CD4-positive, alpha-beta T cell (primary cell): Measurements from ENCODE around the gene PROX2. TPM values are rescaled to one million over a fixed set of nuclear protein-coding genes. Genes with fewer than 3 reads are reported as not detected.

ENCODE experiments used
- ATAC-seq: fragments of 200-7000 bp; cut with Tn5 transposase; one replicate; pipeline ENCODE4 v1.10.0; 2022; ENCODE audit warnings: mild to moderate bottlenecking; ENCODE audit not compliant: poor library complexity
- CTCF ChIA-PET: fragments of 350-600 bp; sonication (Branson Sonifier 250); formaldehyde crosslinking; loops from one replicate; lab custom pipeline; 2021; ENCODE audit warnings: antibody characterized with exemption, inconsistent platforms; lab: Charles Lee
- POLR2A ChIA-PET: fragments of 350-600 bp; sonication (Branson Sonifier 250); formaldehyde crosslinking; loops from one replicate; lab custom pipeline; 2021; ENCODE audit warnings: antibody characterized with exemption, inconsistent platforms; lab: Charles Lee
- DNase-seq, 14 experiments: peaks; one replicate each; pipeline ENCODE4 v3.0.0-alpha.2; 2013 to 2020; ENCODE audit warnings: mixed read lengths in 2 of 14
- H3K27ac ChIP-seq, 2 donors: one replicate each; pipeline versions ENCODE4 v1.5.1 to v1.7.0; 2013; ENCODE audit warnings: low read length in 2 of 2, low read depth in 1 of 2, mild to moderate bottlenecking in 1 of 2
- H3K27me3 ChIP-seq, 2 experiments: 1 replicate in 1 of 2; 2 replicates in 1 of 2; pipeline versions ENCODE4 v1.6.1 to v1.7.0; 2013; ENCODE audit warnings: low read length in 2 of 2, control low read depth in 1 of 2, mild to moderate bottlenecking in 1 of 2, moderate library complexity in 1 of 2; ENCODE audit not compliant: insufficient read depth in 2 of 2, control insufficient read depth in 1 of 2
- H3K36me3 ChIP-seq: one replicate; pipeline ENCODE4 v1.6.1; 2013; ENCODE audit warnings: low read length, control low read depth; ENCODE audit not compliant: insufficient read depth
- H3K4me1 ChIP-seq: one replicate; pipeline ENCODE4 v1.6.1; 2013; ENCODE audit warnings: low read length, control low read depth; ENCODE audit not compliant: insufficient read depth
- H3K4me3 ChIP-seq: one replicate; pipeline ENCODE4 v1.5.1; 2013; ENCODE audit warnings: mild to moderate bottlenecking, low read length, moderate library complexity
- H3K9me3 ChIP-seq, 2 experiments: 1 replicate in 1 of 2; 2 replicates in 1 of 2; pipeline versions ENCODE4 v1.6.1 to v1.7.0; 2013; ENCODE audit warnings: low read length in 2 of 2, mild to moderate bottlenecking in 2 of 2, control low read depth in 1 of 2, moderate library complexity in 1 of 2; ENCODE audit not compliant: control insufficient read depth in 1 of 2, insufficient read depth in 1 of 2
- H3K27ac Mint-ChIP-seq: one replicate; pipeline ENCODE4 v1.8.0; 2020; ENCODE audit warnings: mixed read lengths
- H3K27me3 Mint-ChIP-seq: one replicate; pipeline ENCODE4 v1.8.0; 2021; ENCODE audit warnings: mixed read lengths
- H3K36me3 Mint-ChIP-seq: one replicate; pipeline ENCODE4 v1.8.0; 2021; ENCODE audit warnings: low read depth, mixed read lengths
- H3K4me1 Mint-ChIP-seq: one replicate; pipeline ENCODE4 v1.8.0; 2021; ENCODE audit warnings: low read depth, mixed read lengths
- H3K4me3 Mint-ChIP-seq: one replicate; pipeline ENCODE4 v1.8.0; 2020; ENCODE audit warnings: mild to moderate bottlenecking, mixed read lengths
- H3K9me3 Mint-ChIP-seq: one replicate; pipeline ENCODE4 v1.8.0; 2020; ENCODE audit warnings: mixed read lengths
- intact Hi-C, 2 experiments: fragments of 100-400 bp; cut with DNase I in 1 of 2; cut with micrococcal nuclease in 1 of 2; formaldehyde crosslinking; loops; one replicate each; pipeline versions ENCODE4 v1.15.1 to v1.9.0; 2023 to 2025; cut with DNase I, micrococcal nuclease
- total RNA-seq, 174 experiments: library from RNA in 2 of 174; stranded (reverse) in 2 of 174; gene quantifications; one replicate each; pipeline ENCODE4 v1.2.3 and lab custom pipeline; 2021 to 2026
- TF ChIP-seq, protein P1 (sequence below): fragments of 200-600 bp; IDR thresholded peaks from one replicate; pipeline ENCODE4 v1.8.0; 2022; ENCODE audit warnings: antibody characterized with exemption, mild to moderate bottlenecking

The PROX2 gene
- total RNA-seq, 2 experiments from 2014 or later = 0.25 TPM; not detected in 1

DNA sequence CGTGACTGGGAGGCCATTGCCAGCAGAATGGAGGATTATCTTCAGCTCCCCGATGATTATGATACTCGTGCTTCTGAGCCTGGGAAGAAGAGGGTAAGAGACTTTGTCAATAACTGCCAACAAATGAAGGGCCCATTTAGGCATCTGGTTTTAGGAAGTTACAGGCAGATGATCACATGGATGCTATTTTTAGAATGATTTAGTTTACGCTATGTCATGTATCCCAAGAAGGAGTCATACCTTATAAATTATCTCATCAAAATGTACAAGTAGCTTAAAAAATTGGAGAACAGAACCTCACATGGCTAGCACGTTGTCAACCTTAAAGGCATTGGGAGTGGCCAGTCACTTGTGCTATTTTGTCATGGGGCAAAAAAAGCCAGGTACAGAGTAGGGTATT lies 46.7 kb downstream of the PROX2 start:
- Mint-ChIP-seq H3K36me3 (peaks cover 60% of the 10 kb centered on the region), H3K27me3 (no peaks in the 10 kb centered on the region), H3K27ac (no peak overlapping the region), H3K4me1 (peaks cover 5% of the 10 kb centered on the region), H3K9me3 (no peaks in the 10 kb centered on the region), H3K4me3 (no peak overlapping the region)
- DNase-seq (no peak), ATAC-seq (no peak)
- Histone ChIP-seq H3K4me3 (no peak overlapping the region), H3K27me3 (no peaks in the 10 kb centered on the region), H3K4me1 (no peaks in the 10 kb centered on the region), H3K27ac (no peak overlapping the region), H3K36me3 (peaks cover 63% of the 10 kb centered on the region), H3K9me3 (no peaks in the 10 kb centered on the region)
- ChIA-PET CTCF (interaction anchor here (1.5 kb wide), 1 partner anchor 31 kb away, joined by 4 read pairs; no protein-coding TSS in a partner anchor), POLR2A (interaction anchor here (0.6 kb wide), 1 partner anchor 10 kb away, joined by 3 read pairs; no protein-coding TSS in a partner anchor)
- TF ChIP-seq, protein P1, sequence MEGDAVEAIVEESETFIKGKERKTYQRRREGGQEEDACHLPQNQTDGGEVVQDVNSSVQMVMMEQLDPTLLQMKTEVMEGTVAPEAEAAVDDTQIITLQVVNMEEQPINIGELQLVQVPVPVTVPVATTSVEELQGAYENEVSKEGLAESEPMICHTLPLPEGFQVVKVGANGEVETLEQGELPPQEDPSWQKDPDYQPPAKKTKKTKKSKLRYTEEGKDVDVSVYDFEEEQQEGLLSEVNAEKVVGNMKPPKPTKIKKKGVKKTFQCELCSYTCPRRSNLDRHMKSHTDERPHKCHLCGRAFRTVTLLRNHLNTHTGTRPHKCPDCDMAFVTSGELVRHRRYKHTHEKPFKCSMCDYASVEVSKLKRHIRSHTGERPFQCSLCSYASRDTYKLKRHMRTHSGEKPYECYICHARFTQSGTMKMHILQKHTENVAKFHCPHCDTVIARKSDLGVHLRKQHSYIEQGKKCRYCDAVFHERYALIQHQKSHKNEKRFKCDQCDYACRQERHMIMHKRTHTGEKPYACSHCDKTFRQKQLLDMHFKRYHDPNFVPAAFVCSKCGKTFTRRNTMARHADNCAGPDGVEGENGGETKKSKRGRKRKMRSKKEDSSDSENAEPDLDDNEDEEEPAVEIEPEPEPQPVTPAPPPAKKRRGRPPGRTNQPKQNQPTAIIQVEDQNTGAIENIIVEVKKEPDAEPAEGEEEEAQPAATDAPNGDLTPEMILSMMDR = no peak
- intact Hi-C loops = loop anchor here in 1 of 2 experiments (5.0 kb wide), 1 partner anchor 1173 kb away; no protein-coding TSS in a partner anchor

DNA sequence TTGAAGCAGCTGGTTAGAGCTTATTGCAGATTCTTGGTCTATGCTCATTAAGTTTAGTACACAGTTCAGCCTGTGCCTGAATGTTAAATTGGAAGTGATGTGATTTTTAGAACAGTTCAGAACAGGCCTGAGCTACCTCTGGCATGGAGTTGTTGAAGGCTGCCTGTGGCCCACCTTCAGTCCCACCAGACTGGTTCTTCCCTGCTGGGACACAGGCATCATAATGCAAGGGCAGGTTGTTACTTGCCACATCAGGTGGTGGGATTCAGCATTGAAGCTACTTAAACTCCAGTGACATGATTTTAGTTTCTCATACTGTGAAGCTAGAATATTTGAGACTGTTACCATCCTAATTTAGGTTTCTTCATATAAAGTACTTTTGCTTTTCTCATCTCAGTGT lies 49.4 kb downstream of the PROX2 start:
- Mint-ChIP-seq H3K36me3 (peaks cover 79% of the 10 kb centered on the region), H3K27me3 (no peaks in the 10 kb centered on the region), H3K4me1 (no peaks in the 10 kb centered on the region), H3K9me3 (no peaks in the 10 kb centered on the region), H3K4me3 (no peak overlapping the region), H3K27ac (no peak overlapping the region)
- no peak overlapping the region for H3K4me3 ChIP-seq
- H3K4me1 ChIP-seq = no peaks in the 10 kb centered on the region
- no peaks in the 10 kb centered on the region for H3K9me3 ChIP-seq
- CTCF ChIA-PET = interaction anchor here (0.8 kb wide), 1 partner anchor 218 kb away, joined by 3 read pairs; no protein-coding TSS in a partner anchor
- H3K36me3 ChIP-seq = peaks cover 77% of the 10 kb centered on the region
- no peaks in the 10 kb centered on the region for H3K27me3 ChIP-seq
- TF ChIP-seq, protein P1 = no peak
- POLR2A ChIA-PET = no interaction called here
- intact Hi-C loops = loop anchor here in 1 of 2 experiments (5.0 kb wide), 1 partner anchor 1176 kb away; no protein-coding TSS in a partner anchor
- ATAC-seq = no peak
- no peak overlapping the region for H3K27ac ChIP-seq
- DNase-seq = no peak

Other genes starting within 250 kb of the PROX2 start
- gene AREL1, start 163.1 kb downstream of the PROX2 start, total RNA-seq = 10 to 100 TPM; 30.6 to 35.9 TPM
- gene FCF1, start 163.0 kb downstream of the PROX2 start, total RNA-seq = 10 to 100 TPM; 31.9 to 32.9 TPM
- gene YLPM1, start 112.8 kb downstream of the PROX2 start, total RNA-seq = 10 to 100 TPM; 87.2 to 88.6 TPM
- gene DLST, start 5.8 kb upstream of the PROX2 start, total RNA-seq = 100 to 1,000 TPM; 162 to 170 TPM
- 10 to 100 TPM; 12.5 to 12.7 TPM for gene RPS6KL1, start 47.1 kb upstream of the PROX2 start, total RNA-seq
- gene PGF, start 79.5 kb upstream of the PROX2 start, total RNA-seq = under 1 TPM in 1 of 2 experiments, not detected in 1; 0.11 TPM
- gene EIF2B2, start 126.8 kb upstream of the PROX2 start, total RNA-seq = 10 to 100 TPM; 21.0 to 24.2 TPM
- gene MLH3, start 175.3 kb upstream of the PROX2 start, total RNA-seq = 10 to 100 TPM; 13.2 to 14.4 TPM
- 1 to 10 TPM; 7.9 to 9.4 TPM for gene ACYP1, start 187.9 kb upstream of the PROX2 start, total RNA-seq
- under 1 TPM; 0.22 to 0.30 TPM for gene ZC2HC1C, start 193.5 kb upstream of the PROX2 start, total RNA-seq